NT2/D1 (cell line): ENCODE measurements around the gene GGTA1.
"Not testable (repeated sequence)": the region's sequence is repeated elsewhere in the genome, so short reads cannot be mapped to it uniquely, and the experiment has no call there.

ENCODE experiments used
- DNase-seq: peaks from one replicate; pipeline ENCODE4 v3.0.0-alpha.2; 2011; ENCODE audit warnings: low read depth, low spot score
- H3K27me3 ChIP-seq: 2 replicates; pipeline ENCODE4 v1.6.0; 2011; ENCODE audit warnings: mild to moderate bottlenecking; ENCODE audit not compliant: insufficient read length, insufficient read depth
- H3K36me3 ChIP-seq: 2 replicates; pipeline ENCODE4 v1.6.1; 2011; ENCODE audit warnings: mild to moderate bottlenecking, low read length, mixed read lengths; ENCODE audit not compliant: insufficient read depth, insufficient read length
- H3K4me1 ChIP-seq: 2 replicates; pipeline ENCODE4 v1.5.1; 2011; ENCODE audit not compliant: insufficient read depth, insufficient read length
- H3K4me3 ChIP-seq: 2 replicates; pipeline ENCODE4 v1.5.1; 2011; ENCODE audit warnings: low read depth; ENCODE audit not compliant: insufficient read length
- H3K9ac ChIP-seq: 2 replicates; pipeline ENCODE4 v1.6.0; 2011; ENCODE audit warnings: low read depth; ENCODE audit not compliant: insufficient read length
- H3K9me3 ChIP-seq: 2 replicates; pipeline ENCODE4 v1.5.1; 2011; ENCODE audit warnings: mild to moderate bottlenecking, low read length; ENCODE audit not compliant: insufficient read depth
- SUZ12 ChIP-seq: IDR thresholded peaks from 2 replicates; pipeline ENCODE4 v1.6.1; 2011; ENCODE audit not compliant: insufficient read length, insufficient read depth; ENCODE audit errors: extremely low read depth
- YY1 ChIP-seq: IDR thresholded peaks from 2 replicates; pipeline ENCODE4 v1.6.1; 2011; ENCODE audit not compliant: insufficient read length, insufficient read depth
- ZNF274 ChIP-seq: IDR thresholded peaks from 2 replicates; pipeline ENCODE4 v1.6.1; 2011; ENCODE audit warnings: mild to moderate bottlenecking, low read depth, low read length

The GGTA1 gene

GRCh38 chr9:121474231-121474947 lies 25.3 kb downstream of the GGTA1 start:
- H3K36me3 ChIP-seq, result no peaks in the 10 kb centered on the region
- no peak for DNase-seq
- no peaks in the 10 kb centered on the region for H3K27me3 ChIP-seq

GRCh38 chr9:121473229-121473628 lies 26.4 kb downstream of the GGTA1 start:
- no peaks in the 10 kb centered on the region for H3K27me3 ChIP-seq
- TF ChIP-seq ZNF274 (no peak), SUZ12 (no peak), YY1 (no peak)
- no peak overlapping the region for H3K4me3 ChIP-seq
- no peak for DNase-seq
- no peaks in the 10 kb centered on the region for H3K36me3 ChIP-seq
- H3K9me3 ChIP-seq, result no peaks in the 10 kb centered on the region
- H3K4me1 ChIP-seq, result peaks cover 9% of the 10 kb centered on the region
- H3K9ac ChIP-seq, result no peak overlapping the region

More at GRCh38 chr9:121474231-121474947, 25.3 kb downstream of the GGTA1 start:
- Histone ChIP-seq H3K4me3 (no peak overlapping the region), H3K4me1 (peaks cover 7% of the 10 kb centered on the region), H3K9ac (no peak overlapping the region), H3K9me3 (no peaks in the 10 kb centered on the region)
- TF ChIP-seq YY1 (no peak), SUZ12 (no peak), ZNF274 (no peak)

- Histone ChIP-seq H3K36me3 (no peaks in the 10 kb centered on the region), H3K4me3 (no peak overlapping the region), H3K27me3 (no peaks in the 10 kb centered on the region), H3K4me1 (peaks cover 9% of the 10 kb centered on the region), H3K9ac (no peak overlapping the region), H3K9me3 (no peaks in the 10 kb centered on the region)
- TF ChIP-seq SUZ12 (no peak), YY1 (no peak), ZNF274 (no peak)
- no peak for DNase-seq
Observed at GRCh38 chr9:121472446-121472845, 27.2 kb downstream of the GGTA1 start.

- Histone ChIP-seq H3K4me1 (peaks cover 5% of the 10 kb centered on the region), H3K9ac (no peak overlapping the region), H3K27me3 (no peaks in the 10 kb centered on the region), H3K4me3 (no peak overlapping the region), H3K9me3 (no peaks in the 10 kb centered on the region), H3K36me3 (no peaks in the 10 kb centered on the region)
- DNase-seq, result no peak
- TF ChIP-seq YY1, result no peak
- TF ChIP-seq ZNF274, result no peak
- TF ChIP-seq SUZ12, result no peak
Observed at GRCh38 chr9:121466142-121466541, 33.5 kb downstream of the GGTA1 start.

GRCh38 chr9:121464968-121465367 lies 34.7 kb downstream of the GGTA1 start:
- no peaks in the 10 kb centered on the region for H3K36me3 ChIP-seq
- no peak for TF ChIP-seq ZNF274
- TF ChIP-seq SUZ12, result no peak
- TF ChIP-seq YY1, result no peak
- no peaks in the 10 kb centered on the region for H3K27me3 ChIP-seq
- no peak for DNase-seq
- peaks cover 5% of the 10 kb centered on the region for H3K4me1 ChIP-seq
- H3K9ac ChIP-seq, result no peak overlapping the region
- H3K9me3 ChIP-seq, result no peaks in the 10 kb centered on the region
- no peak overlapping the region for H3K4me3 ChIP-seq

- TF ChIP-seq YY1 (no peak), SUZ12 (no peak), ZNF274 (no peak)
- H3K27me3 ChIP-seq, result no peaks in the 10 kb centered on the region
- H3K9me3 ChIP-seq, result no peaks in the 10 kb centered on the region
- no peak overlapping the region for H3K9ac ChIP-seq
- H3K4me1 ChIP-seq, result no peaks in the 10 kb centered on the region
- no peaks in the 10 kb centered on the region for H3K36me3 ChIP-seq
- DNase-seq, result peak; percentile 39
- H3K4me3 ChIP-seq, result no peak overlapping the region
Observed at GRCh38 chr9:121463026-121463807, 36.4 kb downstream of the GGTA1 start.

GRCh38 chr9:121459513-121459912 lies 40.1 kb downstream of the GGTA1 start:
- TF ChIP-seq SUZ12 (no peak), YY1 (no peak), ZNF274 (no peak)
- no peak overlapping the region for H3K9ac ChIP-seq
- no peak for DNase-seq

GRCh38 chr9:121458449-121458848 lies 41.2 kb downstream of the GGTA1 start:
- H3K4me1 ChIP-seq, H3K36me3 ChIP-seq, H3K9me3 ChIP-seq, H3K4me3 ChIP-seq, DNase-seq, H3K9ac ChIP-seq, H3K27me3 ChIP-seq: not testable (repeated sequence)

More at GRCh38 chr9:121459513-121459912, 40.1 kb downstream of the GGTA1 start:
- Histone ChIP-seq H3K36me3 (no peaks in the 10 kb centered on the region), H3K4me1 (no peaks in the 10 kb centered on the region), H3K27me3 (no peaks in the 10 kb centered on the region), H3K9me3 (no peaks in the 10 kb centered on the region), H3K4me3 (no peak overlapping the region)
